Stimulated activated CD4-positive, alpha-beta T cell treated with anti-CD3 and anti-CD28 coated beads, Interleukin-1b, Interleukin-23, amount 100 ng/mL, for 48 hours (primary cell): ENCODE results near the gene RAET1L.
"Not testable (repeated sequence)": the region's sequence is repeated elsewhere in the genome, so short reads cannot be mapped to it uniquely, and the experiment has no call there.

ENCODE experiments used
- DNase-seq: peaks from one replicate; pipeline ENCODE4 v3.0.0-alpha.2; 2020

The RAET1L gene

DNA sequence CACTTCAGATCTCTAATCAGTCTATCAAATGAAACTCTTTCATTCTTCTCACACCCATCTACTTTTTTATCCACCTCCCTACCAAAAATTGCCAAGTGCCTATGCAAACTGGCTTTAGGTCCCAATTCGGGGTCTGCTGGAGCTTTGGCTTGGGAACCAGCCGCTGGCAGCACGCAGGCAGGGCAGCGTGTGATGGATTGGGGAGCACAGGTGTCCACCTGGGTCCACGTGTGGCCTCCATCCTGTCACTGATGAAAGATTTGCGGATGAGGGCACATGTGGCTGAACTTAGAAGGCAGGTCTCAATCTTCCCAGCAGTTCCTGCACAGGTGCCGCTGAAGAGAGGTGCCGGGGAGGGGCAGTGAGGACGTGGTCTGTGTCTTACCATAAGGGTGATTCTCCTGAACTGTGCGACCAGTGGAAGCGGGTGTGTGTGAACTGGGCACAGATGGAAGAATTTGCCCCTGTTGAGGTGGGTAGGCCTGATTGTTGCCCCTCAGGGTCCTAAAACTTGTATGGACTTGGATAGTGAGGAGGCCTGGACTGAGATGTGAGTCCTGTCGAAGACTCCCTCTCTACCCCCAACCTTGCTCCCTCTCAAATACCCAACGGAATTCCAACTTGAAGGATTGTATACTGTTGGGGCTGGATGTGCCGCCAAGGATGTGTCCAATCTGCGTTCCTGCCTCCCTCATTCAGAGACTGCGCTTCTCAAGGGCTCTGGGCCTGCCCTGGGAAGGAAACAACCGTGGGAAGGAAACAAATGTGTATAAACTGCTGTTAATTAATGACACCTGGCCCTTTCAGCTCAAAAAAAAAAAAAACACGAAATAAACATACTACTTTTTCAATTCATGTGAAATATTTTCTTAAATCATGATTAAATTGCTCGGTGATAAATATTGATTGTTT lies 18.4 kb upstream of the RAET1L start:
- DNase-seq = no peak

DNA sequence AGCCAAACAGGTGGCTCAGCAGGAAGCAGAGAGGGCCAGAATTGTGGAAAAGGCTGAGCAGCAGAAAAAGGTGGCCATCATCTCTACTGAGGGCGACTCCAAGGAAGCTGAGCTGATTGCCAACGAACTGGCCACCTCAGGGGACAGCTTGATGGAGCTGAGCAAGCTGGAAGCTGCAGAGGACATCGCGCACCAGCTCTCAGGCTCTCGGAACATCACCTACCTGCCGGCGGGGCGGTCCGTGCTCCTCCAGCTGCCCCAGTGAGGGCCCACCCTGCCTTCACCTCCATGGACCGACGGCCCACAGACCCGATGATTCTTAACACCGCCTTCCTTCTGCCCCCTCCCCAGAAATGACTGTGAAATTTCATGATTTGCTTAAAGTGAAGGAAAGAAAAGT lies 17.8 kb upstream of the RAET1L start:
- DNase-seq = no peak

DNA sequence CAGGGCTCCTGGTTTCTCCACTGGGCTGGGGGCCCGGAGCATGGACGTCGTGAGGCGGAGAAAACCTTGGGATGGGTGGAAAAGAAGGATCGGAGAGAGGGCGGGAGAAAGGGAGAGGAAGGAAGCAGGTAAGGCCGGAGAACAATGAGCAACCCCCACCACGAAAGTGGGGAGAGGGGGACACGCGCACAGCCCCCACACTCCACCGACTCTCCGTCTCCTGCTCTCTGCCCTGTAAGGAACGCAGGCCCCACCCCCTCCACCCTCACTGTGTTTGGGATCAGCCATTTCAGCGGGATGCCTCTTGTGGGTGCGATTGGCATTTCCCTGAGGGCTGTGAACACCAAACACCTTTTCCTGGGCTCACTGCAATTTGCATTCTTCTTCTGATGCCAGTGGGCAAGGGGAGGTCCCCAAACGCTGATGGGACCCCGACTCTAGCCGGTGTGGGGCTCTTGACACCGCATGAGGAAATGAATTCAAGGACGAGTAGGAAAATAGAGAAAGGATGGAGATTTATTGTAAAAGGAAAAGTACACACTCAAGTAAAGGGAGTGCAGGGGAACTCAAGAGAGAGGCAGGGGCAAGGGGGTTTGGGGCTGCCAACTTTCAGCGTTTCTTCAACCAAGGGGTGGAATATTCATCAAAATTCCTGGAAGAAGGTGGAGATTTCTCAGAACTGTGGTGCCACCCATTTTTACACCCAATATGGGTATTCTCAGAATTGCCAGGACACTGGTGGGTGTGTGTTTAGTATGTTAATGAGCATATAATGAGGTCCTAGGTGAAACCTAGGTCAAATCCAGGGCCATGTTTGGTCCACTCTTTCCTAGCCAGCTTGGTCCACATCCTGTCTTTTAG lies 13.1 kb upstream of the RAET1L start:
- no peak for DNase-seq

DNA sequence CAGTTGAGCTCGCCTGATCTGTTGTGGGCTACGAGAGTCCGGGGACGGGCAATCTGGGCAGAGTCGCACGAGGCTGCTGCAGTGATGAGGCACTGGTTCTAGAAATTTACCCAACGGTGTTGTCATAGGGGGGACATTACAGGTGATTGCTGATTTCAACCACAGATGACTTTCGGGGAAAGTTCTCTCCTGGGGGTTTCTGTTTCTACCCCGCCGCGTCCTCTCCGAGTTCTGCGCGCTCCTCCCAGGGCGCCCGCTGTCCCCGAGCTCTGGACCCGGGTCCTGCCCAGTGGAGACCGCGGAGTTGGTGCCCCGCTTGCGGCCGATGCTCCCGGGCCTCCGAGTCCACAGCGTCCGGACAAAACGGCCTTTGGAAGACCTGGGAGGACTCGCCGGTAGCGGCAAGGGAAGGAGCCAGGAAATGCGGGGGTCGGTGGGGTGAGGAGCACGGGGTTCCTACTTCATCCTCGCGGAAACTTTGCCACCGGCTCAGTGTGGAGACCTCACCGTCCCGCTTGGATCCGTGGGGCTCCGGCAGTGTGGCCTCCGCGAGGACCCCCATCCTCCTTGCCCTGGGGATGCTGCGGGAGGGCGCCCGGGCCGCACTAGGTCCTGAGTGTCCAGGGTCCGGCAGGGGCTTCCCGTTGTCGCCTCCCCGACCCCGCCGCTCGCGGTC lies 12.3 kb upstream of the RAET1L start:
- DNase-seq = no peak

DNA sequence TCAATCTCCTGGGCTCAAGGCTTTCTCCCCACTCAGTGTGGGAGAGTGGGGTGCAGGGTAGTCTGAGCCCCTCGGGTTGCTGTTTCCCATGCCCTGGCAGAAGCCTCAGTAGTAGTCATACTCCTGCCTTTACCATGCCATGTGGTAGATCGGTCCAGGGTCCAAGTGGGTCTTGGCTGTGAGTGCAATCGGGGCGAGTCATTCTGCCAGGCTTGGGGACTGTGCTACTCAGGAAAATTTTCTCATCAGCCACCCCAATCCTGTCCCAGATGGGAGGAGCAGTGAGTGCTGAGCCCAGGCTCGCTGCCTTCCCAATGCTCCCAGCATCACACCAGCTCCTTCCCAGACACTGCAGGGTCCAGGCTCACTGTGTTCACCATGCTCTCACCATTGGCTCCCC lies 10.7 kb upstream of the RAET1L start:
- DNase-seq = no peak

DNA sequence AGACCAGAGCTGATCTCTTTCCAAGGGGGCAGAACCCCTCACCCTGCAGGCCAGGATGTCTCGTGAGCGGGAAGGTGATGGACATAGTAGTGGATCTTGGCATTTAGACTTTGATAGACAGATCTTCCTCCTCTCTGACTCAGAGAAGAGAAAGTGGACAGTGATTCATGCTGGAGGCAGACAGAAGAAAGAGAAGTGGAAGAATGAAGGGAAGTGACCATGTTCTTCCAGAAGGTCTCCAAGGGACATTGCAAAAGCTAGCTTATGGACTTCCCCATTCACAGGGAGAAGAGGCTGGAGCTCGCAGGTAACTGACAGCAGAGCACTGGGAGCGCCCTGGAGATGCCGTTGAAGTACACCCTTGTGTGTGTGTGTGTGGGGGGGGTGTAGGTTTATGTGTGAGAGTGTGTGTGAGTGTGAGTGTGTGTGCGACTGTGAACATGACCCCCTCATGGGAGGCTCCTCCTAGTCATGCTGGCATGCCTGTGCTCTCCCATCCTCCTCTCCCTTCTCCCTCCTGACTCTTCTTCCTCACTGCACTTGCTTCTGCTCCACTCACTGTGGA lies 8.0 kb upstream of the RAET1L start:
- DNase-seq = no peak

DNA sequence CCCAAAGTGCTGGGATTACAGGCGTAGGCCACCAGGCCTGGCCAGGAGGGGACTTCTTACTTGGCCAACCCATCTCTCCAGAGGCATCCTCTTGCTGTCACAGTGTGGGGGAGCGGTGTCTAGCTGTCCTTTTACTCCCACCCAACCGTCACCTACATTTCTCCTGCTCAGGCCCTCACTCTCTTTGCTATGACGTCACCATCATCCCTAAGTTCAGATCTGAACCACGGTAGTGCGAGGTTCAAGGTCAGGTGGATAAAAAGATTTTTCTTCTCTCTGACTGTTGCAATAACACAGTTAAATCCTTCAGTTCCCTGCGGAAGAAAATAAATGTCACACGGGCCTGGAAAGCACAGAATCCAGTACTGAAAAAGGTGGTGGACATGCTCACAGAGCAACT lies 7.3 kb upstream of the RAET1L start:
- no peak for DNase-seq

DNA sequence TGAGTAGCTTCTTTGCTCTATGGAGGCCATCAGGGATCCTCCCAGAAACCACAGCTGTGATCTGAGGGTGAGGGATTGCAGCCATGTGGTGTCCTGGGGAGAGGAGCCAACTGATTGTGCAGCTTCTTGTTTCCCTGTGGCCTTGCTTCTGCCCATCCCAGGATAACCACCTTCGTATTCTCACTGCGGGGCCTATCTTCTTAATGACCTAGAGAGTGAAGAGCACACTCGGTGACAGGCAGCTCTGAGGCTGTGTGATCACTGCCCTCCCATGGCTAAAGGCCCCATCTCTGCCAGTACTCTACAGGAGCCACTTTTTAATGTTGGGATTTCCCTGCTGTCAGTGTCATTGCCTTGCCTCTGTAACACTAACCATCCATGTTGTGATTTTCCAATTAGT lies 5.3 kb upstream of the RAET1L start:
- no peak for DNase-seq

DNA sequence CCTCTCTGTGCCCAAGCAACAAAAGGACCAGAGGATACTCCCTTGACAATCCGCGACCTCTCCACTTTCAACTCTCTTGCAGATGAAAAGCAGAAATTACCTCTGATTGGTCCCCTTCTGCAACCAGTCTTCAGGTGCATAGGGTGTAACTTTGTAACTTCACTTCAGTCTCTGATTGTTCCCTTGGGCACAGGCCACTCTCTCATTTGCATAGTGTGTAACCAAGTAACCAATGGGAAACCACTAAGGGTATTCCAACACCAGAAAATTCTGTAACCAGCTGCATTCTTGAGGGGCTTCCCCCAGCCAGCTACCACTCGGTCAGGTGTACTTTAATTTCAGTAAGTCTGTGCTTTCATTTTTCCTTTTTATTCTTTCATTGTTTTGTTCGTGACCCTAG lies 4.4 kb upstream of the RAET1L start:
- DNase-seq = no peak

DNA sequence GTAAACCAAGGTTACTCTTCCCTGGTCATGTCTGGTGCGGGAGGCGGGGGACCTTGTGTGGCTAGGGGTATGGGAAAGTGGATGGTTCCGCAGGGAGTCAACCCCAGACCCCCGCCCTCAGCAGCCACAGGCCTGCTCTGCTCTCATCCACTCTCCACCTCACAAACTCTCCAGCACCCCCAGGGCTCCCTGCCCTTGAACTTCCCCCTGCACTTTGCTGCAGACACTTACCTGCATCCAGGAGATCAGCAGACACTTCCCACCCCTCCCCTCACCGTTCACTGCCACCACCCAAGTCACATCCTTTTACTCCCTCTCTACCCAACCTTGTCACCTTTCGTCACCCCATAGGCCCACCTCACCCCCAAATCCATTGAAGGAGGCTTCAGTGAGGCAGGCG lies 3.9 kb upstream of the RAET1L start:
- DNase-seq = no peak

DNA sequence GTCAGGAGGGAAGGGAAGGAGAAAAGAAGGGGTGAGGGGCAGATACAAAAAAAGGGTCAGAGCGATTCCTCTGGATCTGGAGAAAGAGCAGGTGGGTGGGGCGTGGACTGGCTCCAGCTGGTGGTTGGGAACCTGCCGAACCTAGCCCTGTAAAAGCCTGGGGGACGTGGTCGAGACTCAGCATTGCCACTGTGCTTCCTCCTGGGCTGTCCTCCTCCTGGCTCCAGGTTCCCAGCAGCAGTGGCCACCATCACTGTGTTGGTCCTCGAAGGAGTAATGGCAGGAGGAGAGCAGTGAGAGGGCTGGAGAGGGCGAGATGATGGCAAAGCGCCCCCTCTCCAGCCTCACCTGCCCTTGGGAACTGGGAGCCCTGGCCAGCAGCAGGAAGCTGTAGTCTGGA lies 3.5 kb upstream of the RAET1L start:
- no peak for DNase-seq

DNA sequence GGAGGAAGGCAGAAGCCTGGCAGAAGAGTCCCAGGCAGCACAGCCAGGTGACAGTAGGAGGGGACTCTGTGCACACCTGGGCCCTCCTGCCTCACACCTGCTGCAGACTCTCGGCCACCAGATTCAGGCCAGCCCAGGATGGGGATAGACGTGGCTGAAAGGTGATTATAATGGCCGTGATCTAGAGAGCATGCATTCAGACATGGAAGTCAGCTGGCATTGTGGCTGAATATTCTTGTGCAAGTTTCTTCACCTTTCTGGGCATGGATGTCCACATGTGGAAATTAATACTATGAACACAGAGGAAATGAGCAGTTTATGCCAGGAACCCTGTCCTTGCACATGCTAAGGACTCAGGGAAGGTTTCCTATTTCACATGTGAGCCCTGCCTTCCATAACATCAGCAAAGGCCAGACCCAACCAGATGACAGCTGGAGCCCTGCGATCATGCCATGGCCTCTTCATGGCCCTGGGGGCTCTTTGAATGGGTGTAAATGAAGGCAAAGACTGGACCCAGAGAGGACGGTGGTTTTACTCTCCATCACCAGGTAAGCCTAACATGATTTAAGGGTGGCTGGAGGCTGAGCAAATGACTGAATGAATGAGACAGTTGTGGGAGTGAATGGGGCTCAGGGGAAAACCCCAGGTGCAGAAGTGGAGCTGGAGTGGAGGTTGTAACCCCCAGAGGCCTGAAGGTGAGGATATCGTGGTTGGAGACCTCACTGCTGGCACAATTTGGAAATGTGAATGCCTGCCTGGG lies 2.7 kb upstream of the RAET1L start:
- DNase-seq = no peak

DNA sequence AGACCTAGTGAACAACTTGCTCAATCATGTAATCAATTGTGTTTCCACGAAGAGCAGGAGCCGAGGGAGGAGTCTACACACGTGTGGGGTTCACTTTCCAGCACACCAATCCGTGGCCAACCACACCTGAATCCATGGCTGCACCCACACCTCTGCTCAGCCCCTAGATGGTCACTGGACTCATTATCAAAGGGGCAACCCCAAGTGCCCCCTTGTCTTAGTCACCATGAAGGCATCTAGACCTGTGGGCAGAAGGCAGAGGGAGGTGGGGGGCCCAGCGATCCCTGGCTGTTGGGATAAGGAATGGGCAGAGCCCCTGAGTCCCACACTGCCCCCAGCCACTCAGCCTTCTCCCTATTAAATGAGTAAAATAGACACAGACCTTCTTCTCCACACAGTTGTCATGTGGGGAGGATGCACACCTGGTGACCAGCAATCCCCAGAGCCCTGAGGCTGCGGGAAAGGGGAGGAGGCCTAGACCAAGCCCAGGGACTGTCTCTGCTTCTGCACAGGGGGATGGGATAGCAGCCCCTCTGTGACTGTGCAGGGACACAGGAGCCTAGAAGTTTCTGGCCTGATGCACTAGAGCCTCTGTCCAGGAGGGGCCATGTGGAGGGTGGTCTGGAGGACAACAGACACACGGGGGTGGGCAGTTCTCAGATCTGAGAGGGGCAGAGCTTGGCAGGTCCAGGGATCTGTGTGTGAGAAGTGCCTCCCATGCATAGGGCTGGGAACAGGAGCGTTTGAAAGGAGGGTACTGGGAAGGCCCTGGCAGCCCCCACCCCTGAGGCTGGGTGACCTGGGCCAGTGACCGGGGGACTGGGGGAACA lies 1.9 kb upstream of the RAET1L start:
- DNase-seq = no peak

DNA sequence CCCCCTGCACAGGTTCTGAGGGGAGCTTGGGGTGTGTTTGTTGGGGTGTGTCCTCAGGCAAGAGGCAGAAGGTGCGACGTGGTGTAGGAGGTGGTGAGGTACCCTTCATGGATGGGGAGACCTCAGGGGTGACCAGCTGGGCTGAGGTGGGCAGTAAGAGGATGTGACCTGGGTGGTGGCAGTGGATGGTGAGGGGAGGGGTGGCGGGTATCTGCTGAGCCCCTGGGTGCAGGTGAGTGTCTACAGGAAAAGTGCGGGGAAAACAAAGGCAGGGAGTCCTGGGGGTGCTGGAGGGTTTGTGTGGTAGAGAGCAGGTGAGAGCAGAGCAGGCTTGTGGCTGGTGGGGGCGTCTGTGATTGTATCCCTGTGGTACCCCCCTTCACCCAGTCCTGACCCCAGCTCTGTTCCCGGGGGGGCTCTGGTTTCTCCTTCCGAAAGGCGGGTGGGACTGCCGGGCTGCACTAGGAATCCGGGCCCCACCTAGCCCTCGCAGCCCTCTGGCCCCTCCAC lies 631 bp downstream of the RAET1L start:
- DNase-seq = no peak

DNA sequence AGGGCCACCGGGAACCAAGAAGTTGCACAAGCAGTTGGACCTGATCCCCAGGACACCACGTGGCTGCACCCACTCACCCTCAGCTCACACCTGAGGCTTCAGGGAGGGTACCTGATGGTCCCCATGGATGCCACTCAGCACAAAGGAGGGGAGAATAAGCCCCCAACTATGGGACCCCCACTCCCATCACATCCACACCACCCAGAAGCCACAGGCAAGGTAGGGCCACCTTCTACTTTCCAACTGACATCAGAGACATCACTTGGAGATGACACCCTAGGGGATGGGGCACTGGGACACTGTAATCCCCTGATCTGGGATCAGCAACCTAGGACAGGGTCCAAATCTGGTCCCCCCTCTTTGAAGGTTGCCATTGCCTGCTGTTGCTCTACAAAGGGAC lies 1.3 kb downstream of the RAET1L start:
- DNase-seq = not testable (repeated sequence)

DNA sequence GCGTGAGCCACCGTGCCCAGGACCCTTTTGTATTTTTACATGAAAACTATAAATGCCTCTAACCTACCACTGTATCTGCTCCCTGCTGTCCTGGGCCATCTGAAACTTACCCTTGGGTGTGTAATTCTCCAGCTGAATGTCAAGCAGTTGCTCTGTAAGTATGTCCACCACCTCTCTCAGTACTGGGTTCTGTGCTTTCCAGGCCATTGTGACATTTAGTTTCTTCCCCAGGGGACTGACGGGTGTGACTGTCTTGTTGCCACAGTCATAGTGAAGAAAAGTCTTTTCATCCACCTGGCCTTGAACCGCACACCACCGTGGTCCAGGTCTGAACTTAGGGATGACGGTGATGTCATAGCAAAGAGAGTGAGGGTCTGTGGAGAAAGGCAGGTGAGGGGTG lies 3.5 kb downstream of the RAET1L start:
- DNase-seq = not testable (repeated sequence)

DNA sequence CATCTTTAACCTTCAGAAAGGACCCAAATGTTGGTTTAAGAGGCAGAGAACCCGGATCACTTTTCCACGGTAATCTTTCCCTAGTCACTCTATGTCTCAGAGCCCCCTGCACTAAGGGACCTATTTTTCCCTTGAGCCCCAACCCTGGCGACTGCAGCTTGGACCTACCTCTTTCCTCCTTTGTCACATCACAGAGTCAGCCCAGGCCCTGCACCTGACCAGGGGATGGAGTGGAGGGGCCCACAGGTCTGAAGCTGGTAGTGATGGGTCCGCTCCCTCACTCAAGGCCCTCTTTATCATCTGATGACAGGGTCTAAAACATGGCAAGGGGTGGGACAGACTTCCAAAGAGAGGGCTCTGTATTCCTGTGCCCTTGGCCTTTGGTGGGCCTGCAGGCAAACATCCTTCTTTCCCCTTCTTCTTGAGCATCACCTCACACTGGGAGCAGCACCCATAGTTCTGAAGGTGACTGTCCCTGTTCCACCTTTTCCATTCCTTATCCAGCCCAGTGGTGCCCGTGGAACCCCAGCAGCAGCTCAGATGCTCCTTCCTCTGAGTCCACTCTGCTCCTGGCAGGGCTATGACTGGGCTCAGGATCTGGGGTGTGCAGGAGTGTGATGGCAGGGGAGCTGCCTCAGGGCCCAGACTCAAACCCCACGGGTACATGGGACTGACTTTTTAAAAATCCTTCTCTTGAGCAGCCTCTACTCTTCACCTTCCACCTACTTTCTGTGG lies 6.3 kb downstream of the RAET1L start:
- no peak for DNase-seq

DNA sequence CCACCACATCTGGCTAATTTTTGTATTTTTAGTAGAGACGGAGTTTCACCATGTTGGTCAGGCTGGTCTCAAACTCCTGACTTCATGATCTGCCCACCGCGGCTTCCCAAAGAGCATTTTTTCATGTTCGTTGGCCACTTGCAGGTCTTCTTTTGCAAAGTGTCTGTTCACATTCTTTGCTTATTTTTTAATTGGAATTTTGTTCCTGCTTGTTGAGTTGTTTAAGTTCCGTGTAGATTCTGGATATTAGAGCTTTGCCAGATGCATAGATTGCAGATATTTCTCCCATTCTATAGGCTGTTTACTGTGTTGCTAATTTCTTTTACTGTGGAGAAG lies 8.2 kb downstream of the RAET1L start:
- DNase-seq = not testable (repeated sequence)

DNA sequence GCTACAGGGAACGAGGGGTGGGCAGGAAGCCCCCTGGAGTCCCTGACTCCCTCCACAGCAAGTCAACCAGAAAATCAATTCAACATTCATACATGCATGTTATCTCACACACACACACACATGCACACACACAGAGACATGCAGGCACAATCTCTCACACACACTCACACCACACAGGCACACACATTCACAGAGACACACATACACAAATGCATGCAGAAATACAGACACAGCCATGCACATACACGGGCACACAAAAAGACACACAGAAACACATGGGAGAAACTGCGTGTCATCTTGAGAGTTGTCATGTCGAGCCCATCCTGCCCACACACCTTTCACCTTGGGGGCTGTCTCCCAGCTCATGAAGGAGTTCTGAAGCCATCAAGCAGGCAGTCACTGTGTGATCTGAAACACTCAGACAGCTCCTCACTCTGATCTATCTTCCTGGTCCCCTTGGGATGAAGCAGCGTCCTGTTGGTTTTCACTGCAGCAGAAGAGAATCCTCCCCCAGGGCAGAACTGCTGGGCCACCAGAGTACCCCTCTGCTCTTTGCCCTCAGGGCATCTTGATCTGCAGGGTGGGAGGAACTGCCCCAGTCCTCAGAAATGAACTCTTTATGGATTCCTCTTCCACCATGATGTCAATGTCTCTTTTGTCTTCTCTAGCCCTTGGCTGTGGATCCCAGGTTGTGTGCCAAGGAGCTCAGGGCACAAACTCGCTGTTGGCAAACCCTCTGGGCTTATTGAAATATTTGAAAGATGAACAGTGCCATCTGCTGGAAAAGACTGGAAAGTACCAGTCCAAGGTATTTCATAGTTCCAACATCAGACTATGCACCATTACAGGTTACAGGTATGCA lies 8.8 kb downstream of the RAET1L start:
- peak; percentile 40 for DNase-seq
